Glomerular visceral epithelial cell (primary cell): ENCODE results near the gene KCNJ4.

Experiments used
- DNase-seq: peaks from one replicate; pipeline ENCODE4 v3.0.0-alpha.2; 2016; ENCODE audit errors: extremely low spot score

KCNJ4 gene

GRCh38 chr22:38455076-38455529 lies at the start of gene KCNJ4:
KCNJ4 (minus strand) TSS chr22:38455199; CDS start chr22:38428132, 27,067 bp downstream.
- DNase-seq, result no peak

DNA sequence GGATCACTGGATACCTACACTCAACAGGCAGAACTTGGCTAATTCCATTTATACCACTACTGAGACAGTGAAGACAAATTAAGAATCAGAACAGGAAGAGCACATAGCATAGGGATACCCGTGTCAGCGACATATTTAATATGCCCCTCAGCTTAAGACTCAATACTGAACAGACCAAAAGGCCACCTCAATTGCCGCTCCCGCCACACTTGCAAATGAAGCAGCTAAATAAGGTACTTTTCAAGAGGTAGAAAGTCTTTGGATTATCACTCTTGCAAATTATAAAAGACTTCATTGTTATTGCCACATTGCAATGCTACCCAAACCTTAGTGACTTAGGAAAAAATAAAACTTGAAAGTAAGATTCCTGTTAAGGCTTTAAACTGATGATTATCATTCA lies 48.0 kb upstream of the KCNJ4 start:
- no peak for DNase-seq

- DNase-seq, result no peak
Observed at GRCh38 chr22:38501797-38502672, 47.0 kb upstream of the KCNJ4 start.

DNA sequence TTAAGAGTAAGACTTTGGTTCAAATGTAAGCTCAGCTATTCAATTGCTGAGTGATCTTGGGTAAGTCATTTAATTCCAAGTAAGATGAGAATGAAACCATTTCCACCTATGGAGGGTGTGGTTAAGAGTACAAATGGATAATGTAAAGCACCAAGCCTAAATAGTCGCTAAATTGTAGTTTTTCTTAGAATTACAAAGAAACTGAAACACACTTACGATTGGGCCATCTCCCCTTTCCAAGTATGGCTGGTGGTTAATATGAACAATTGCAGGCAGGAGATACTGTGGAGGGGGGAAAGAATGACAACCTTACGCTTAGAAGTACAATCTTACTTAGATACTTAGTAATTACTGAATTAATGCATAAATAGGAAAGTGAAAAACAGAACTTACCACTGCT lies 42.9 kb upstream of the KCNJ4 start:
- no peak for DNase-seq

GRCh38 chr22:38494939-38495338 lies 39.9 kb upstream of the KCNJ4 start:
- DNase-seq, result no peak

GRCh38 chr22:38494498-38494897 lies 39.5 kb upstream of the KCNJ4 start:
- no peak for DNase-seq

DNA sequence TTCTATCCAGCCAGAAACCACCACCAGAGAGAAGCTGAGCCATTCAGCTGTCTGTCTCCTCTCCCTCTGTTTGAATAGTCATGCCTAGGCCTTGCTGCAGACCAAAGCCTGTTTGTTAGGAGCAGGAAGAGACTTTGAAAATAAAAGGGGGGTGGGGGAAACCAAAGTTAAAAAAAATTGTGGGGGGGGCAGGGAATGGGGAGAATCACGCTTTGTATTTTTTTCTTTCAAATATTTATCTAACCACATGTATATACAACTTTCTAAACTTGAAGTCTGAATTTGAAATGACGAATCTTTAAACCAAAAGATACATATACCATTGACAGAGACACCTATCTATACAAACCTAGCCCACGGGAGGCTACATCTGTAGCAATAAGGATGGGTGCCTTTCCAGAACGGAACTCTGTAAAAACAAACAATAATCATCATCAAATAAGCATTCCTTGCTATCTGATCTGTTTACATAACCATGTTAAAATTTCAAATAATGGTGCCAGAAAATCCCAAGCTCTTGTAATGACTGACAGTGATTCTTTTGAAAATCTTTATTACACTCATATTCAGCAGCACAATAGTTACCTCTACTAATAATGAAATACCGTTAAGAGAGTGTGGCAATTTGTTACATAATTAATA lies 36.8 kb upstream of the KCNJ4 start:
- DNase-seq, result no peak

DNA sequence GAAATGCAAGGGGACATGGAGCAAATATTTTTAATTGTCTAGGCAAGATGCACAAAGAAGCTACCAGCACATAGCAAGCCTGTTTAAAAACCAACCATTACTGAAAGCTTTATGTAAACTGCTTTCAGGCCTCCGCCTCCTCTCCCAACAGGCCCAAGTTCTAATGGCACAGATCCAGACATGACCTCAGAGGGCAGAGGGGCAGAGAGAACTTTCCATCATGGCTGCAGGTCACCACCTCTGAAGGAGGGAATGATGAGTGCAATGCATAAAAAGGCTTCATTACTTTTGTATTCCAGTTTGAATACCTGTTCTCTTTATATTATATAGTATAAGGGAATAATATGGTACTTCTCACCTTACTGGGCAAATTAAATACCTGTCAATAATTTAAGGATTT lies 35.9 kb upstream of the KCNJ4 start:
- DNase-seq, result peak; percentile 40

DNA sequence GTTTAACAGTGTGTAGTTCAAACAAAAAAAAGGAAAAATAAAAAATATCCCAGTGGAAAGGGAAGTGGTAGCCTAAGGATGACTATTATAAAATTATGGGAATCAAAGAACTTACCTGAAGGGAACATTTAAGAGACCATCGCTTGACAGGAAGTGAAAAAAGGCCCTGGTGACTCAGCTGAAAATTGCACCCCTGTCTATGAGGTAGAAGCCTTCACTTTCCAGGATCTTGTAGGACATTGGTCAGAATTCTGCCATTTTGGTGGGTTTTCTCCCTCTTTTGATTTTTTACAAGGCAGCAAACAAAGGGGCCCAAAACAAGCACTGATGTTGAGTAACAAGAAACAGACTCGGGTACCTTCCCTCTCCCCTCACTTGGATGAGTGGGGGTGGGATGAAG lies 35.5 kb upstream of the KCNJ4 start:
- no peak for DNase-seq

DNA sequence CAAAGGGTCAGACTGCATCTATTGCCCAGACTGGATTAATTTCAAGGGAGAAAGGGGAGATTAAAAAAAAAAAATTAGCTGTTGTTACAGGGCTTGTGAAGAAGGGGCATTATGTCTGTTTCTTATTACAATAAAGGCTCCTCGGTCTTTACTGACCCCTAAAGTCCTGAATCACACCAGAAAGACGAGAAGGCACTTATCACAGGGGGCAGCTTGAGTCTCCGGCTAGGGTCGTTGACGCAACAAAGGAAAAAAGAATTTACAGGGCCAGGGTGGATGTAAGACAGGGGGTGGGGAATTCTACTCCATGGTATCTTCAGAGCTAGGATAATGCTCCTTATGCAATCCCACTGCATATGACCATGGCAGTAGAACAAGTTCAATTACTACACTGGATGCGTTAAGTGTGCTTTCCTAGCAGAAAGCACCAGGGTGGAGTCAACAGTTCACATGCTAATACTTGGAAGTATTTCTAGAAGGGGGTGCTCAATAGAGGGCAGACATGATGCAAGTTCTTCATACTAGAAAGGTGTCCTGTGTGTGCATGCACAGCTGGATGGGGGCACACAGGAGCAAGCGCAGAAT lies 34.7 kb upstream of the KCNJ4 start:
- DNase-seq, result no peak

DNA sequence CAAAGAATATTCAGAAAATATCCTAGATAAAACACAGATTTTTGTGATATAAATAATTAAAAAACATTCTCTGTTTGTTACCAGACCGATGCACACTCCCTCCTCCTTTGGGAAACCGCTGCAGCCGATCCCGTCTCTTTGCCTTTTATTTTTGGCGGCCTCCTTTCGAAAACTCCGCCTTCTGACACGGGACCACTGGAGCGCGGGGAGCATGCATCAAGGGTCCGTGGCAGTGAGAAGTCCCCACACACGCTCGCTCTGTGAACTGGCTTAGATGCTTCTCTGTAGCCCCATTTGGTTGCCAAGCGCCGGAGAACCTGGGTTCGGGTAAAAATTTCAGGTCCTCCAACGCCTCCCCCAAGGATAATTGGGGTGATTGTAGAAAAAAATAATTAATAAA lies 34.1 kb upstream of the KCNJ4 start:
- no peak for DNase-seq

DNA sequence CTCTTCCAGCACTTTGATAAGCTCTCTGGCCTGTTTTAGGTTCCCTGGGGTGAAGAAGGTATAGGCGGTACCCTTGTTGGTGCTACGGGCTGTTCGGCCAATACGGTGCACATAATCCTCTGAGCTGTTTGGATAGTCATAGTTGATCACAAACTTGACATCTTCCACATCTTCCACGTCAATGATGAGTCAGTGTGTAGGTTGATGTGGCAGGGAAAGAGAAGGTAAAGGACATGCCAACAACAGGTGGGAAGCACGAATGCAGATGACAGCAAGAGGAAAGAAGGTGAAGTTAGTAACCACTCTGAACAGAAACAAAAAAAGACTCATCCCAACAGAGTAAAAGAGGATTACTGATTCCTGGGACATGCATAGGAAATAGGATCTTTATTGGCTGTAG lies 32.9 kb upstream of the KCNJ4 start:
- no peak for DNase-seq

GRCh38 chr22:38485783-38486182 lies 30.8 kb upstream of the KCNJ4 start:
- DNase-seq, result no peak

GRCh38 chr22:38484244-38484643 lies 29.2 kb upstream of the KCNJ4 start:
- no peak for DNase-seq

- DNase-seq, result no peak
Observed at GRCh38 chr22:38482662-38483308, 27.8 kb upstream of the KCNJ4 start.

- DNase-seq, result no peak
Observed at GRCh38 chr22:38481871-38482332, 26.9 kb upstream of the KCNJ4 start.

DNA sequence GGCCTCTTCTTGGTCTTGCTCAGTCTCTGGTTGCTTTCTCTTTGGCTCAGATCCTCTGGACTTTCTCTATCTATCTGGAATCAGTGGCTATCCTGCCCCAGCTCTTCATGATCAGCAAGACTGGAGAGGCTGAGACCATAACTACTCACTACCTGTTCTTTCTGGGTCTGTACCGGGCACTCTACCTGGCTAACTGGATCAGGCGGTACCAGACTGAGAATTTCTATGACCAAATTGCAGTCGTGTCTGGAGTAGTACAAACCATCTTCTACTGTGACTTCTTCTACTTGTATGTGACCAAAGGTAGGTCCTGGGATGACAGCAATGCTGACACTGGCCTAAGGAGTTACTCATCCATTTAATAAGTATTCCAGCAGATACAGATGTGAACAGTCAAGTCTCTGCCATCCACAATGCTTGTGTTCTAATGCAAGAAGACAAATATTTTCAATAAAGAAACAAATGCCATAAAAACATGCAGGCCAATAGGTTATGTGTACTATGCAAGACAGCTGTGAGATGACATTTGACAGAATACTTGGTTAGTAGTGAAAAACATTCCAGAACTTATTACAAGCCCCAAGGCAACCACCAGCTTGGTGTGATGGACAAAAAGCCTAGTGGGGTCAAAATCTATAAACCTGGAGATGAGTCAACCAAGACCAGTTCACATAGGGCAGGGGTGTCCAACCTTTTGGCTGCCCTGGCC lies 26.3 kb upstream of the KCNJ4 start:
- no peak for DNase-seq

- DNase-seq, result peak; percentile 67
Observed at GRCh38 chr22:38479096-38479837, 24.3 kb upstream of the KCNJ4 start.

DNA sequence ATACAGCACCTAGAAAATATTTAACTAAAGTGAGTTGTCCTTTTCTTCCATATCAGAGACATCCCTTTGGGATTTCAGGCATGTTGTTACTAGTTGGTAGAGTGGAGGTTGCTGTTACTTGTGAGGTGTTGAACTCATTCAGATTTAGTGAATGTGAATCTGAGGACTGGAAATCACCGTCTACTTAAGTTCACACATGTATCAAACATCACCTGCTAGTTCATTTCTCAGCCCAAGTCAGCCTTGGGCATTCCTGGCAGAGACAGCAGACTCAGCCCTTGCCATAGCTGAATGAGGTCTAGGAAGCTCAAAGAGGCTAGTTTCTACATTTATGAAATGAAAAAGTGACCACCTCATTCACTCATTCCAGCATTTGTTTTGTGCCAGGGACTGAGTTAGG lies 22.6 kb upstream of the KCNJ4 start:
- DNase-seq, result no peak

DNA sequence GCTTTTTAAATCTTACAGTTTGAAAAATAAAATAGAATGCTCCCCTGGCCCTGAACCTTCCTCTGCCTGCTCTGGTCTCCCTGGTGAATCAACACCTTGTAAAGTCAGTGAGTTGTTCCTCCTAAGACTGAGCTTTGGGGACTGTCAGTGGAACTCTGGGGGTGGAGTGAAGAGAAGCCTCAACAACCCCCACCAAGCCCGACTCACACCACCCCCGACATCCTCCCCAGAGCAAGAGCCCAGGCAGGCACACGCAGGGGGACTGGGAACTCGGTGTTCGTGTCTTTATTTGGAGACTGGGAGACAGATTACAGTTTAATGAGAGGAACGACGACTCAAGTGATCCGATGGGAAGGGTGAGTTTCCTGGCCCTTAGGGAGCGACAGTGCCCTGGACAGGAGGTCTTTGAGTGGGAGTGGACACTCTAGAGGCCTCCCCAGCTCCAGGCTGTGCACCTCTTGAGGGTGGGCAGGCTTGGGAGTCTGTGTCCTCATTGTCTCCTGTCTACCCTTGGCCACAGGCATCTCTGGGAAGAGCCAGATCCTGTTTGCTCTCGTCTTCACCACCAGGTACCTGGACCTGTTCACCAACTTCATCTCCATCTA lies 19.1 kb upstream of the KCNJ4 start:
- DNase-seq, result no peak
